HG03457 (cell line): ENCODE data around the gene DBX2.
"Not testable (repeated sequence)": the region's sequence is repeated elsewhere in the genome, so short reads cannot be mapped to it uniquely, and the experiment has no call there.

Experiments
- ATAC-seq: cut with Tn5 transposase; IDR thresholded peaks from one replicate; pipeline ENCODE4 v1.9.1; 2021; ENCODE audit warnings: moderate number of reproducible peaks; ENCODE audit not compliant: unreplicated experiment

Gene DBX2

DNA sequence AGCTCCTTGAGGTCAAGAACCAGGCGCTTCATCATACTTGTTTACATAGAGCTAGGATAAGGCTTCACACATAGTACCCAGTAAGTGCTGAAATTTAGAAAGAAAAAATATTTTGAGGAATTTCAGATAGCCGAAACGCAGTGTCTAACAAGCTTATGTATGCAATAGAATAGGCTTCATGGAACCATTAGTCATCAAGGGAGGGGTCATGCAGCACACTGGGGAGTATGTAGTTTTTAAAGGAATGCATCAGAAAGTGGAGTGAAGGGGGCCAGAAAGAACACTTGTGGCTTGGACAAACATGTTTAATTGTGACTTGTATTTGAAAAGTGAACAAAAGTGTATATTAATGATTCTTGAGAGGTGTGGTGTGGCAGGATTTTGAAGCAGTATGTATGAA is 38.1 kb downstream of the DBX2 start:
- ATAC-seq: no peak

- ATAC-seq: no peak
Measured at GRCh38 chr12:45010059-45010458, 40.8 kb downstream of the DBX2 start.

DNA sequence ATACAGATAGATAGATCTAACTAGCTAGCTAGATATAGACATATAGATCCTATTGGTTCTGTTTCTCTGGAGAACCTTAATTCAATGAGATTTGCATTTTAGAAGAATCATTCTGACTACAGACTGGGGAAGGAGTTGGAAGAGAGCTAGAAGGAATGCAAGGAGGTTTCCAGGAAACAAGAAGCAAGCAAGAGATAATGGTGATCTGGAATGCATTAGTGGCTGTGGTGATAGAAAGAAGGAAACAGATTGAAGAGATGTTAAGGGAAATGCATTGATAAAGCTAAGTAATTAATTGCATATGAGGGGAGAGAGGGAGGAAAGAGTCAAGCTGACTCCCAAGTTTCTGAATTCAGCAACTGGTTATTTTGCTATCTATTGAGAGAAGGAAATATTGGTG is 42.7 kb downstream of the DBX2 start:
- ATAC-seq: no peak

DNA sequence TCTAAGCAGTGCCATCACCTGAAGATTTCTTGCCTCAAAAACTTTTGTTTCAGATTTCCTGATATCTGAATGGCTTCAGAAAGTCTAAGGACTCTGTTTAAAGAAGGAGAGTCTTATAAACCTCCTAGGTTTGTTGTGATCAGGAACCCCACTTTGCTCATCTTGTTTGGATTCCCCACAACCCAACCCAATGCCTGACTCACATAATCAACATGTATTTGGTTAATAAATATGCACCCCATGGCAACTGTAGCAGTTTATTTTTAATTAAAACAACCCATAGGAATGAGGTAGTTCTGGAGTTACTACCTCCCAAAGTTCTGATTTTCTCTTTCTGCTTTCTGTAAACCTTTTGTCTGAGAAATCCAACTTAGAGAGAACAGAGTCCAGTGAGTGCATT is 51.5 kb downstream of the DBX2 start:
- ATAC-seq: no peak

DNA sequence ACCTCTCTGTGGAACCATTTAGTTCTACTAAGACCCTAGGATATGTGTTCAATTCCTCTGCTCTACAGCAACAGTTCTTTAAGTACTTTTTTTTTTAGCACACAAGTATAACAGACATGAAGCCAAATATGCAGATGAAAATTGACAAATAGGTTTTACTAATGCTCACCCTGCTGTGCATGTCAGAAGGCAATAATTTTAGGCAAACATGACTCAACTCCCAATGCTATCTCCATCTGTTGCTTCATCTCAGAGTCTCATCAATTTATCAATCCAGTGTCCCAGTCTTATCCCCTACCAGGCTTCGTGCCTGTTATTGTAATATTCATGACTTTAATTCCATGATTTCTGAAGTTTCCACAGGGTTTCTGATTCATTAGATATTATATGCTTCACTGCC is 57.7 kb downstream of the DBX2 start:
- no peak for ATAC-seq

- ATAC-seq: not testable (repeated sequence)
Measured at GRCh38 chr12:44984863-44985262, 66.0 kb downstream of the DBX2 start.

DNA sequence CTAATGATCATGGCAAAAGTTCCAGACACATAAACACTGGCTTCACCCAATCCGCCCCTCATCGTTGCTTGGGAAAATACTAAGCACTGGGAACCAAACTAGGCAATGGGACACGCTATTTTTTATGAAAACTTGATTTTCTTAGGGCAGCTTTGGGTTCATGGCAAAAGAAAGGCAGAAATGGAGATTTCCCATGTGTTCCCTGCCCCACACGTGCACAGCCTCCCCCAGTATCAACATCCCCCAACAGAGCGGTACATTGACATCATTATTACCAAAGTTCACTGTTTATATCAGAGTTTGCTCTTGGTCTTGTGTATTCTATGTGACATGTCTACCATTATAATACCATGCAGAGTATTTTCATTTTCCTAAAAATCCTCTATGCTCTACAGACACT is 71.0 kb downstream of the DBX2 start:
- no peak for ATAC-seq

DNA sequence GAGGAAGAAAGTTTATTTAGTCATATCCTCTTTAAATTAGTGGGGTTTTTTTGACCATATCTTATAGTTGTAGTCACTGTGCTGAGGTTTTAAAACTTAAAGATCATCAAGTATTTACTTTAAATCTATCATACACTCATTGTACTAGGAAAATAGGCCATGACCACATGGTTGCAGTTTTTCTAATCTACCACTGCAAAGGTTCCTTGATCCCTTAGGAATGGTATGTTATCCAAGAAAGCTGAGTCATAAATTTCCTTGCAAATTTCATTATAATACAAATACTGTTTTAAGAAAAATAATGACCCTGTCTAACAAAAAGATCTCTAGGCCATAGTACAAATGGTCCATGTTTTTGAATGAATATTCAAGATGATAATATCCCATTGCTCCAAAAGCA is 74.7 kb downstream of the DBX2 start:
- ATAC-seq: no peak

GRCh38 chr12:44972746-44973421 is 78.0 kb downstream of the DBX2 start:
- no peak for ATAC-seq

GRCh38 chr12:44968965-44969364 is 81.9 kb downstream of the DBX2 start:
- ATAC-seq: no peak
